Measurements from ENCODE around the gene USP11.
"Not testable (repeated sequence)": the region's sequence is repeated elsewhere in the genome, so short reads cannot be mapped to it uniquely, and the experiment has no call there.

Gene USP11

DNA sequence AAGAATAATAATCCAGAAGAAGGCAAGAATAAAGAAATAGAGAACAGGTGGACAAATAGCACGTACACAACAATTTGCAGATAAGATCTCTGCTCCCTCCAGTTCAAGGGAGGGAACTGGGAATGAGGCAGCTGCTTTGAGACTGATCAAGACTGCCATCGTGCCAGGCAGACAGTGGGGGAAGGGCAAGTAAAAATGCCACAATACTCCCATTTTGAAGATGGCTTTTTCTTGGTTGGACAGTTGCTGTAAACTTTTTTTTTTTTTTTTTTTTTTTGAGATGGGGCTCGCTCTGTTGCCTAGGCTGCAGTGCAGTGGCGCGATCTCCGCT lies 17.2 kb downstream of the USP11 start:
- DNase-seq: no peak

DNA sequence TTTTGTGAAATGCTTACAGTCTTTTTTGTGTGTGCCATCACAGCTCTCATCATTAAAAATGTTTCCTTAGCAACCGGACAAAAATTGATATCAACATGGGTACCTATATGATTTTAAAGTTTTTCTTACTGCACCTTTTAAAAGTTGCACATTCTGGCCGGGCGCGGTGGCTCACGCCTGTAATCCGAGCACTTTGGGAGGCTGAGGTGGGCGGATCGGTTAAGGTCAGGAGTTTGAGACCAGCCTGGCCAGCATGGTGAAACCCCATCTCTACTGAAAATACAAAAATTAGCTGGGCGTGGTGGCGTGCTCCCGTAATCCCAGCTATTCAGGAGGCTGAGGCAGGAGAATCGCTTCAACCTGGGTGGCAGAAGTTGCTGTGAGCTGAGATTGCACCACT lies 24.8 kb downstream of the USP11 start:
- DNase-seq: not testable (repeated sequence)

DNA sequence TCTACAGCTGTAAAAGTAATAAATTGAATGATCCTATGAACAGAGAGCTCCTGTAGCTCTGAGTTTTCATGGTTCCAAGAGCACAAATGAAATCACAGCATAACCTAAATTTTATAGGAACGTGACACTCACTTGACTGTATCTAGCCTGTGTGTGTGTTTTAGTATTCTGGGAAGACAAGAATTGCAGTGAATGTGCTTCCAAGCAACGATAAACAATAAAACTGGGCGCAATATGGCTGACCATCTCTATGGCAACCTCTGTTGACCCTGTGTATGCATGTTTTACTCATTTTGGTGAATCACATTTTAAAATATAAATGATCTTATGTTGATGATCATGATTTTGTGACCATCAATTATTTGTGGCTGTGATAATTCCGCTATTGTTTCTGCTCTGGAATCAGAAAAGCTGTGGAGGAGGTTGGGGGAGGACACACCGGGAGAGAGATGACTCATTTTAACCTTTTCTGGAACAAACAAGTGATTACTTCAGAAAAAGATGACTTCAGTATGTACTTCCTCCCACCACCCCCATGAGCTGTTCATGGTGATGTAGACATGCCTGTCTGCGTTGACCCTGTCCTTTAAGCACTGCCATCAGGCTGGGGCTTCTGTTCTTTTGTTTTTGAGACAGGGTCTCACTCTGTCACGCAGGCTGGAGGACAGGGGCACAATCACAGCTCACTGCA lies 31.8 kb downstream of the USP11 start:
- no peak for DNase-seq

DNA sequence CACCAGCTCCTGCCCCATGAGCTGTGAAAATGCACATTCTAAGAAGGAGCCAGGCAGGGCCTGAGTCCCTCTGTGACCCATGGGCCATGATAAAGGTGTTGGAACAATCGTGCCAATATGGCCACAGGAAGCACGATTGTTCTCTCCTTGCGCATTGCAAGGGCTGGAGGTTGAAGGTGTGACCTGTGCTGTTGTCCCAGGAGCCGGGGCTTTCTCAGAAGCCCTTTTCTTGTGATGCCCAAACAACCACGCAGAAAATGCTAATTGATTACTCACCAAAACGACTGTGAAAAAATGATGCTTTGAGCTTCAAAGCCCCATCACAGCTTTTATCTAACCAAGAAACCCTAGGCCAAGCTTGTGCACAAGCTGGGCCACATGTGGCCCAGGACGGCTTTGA lies 33.8 kb downstream of the USP11 start:
- no peak for DNase-seq

DNA sequence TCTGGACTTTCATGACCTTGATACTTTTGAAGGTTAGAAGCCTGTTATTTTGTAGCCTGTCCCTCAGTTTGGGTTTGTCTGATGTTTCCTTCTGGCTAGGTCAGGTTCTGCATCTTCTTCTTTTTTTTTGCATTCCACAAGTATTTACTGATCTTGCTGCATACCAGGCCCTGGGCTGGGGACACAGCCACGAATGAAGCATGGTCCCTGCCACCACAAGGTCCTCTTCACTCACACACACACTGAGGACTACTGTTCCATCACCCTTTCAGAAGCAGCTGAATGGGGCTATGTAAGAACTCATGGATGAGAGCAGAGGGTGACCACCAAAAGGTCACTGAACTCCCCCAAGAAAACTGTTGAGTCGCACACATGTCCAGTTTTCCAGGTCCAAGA lies 39.2 kb downstream of the USP11 start:
- no peak for DNase-seq

DNA sequence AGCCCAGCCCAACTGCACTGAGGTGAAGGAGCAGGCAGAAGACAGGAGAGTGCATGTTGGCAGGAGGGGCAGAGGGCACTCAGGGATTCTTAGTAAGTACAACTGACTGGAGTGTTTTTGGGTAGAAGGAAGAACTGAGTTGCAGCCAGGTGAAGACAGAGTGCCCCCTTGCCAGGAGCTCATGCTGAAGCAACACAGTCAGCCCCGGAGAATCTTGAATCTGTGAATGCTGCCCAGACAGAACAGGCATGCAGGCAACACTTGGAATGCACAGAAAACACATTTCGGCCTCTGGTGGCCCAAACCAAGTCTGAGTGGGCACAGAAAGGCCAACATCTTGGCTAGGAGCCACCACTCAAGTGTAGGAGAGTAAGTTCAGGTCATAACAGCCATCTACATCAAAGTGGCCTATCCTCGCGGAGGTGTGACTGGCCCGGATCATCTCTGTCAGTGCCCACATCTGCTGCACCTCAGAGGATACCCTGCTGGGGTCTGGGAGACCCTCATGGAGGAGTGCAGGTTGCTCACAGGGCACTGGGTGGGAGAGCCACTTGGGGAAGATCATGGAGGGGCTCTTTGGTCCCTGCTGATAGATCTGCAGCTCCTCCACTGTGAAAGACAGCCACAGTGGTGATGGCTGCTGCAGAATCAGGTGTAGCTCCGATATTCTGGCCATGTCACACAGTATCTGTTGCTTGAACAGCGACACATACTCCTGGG lies 40.4 kb downstream of the USP11 start:
- no peak for DNase-seq

DNA sequence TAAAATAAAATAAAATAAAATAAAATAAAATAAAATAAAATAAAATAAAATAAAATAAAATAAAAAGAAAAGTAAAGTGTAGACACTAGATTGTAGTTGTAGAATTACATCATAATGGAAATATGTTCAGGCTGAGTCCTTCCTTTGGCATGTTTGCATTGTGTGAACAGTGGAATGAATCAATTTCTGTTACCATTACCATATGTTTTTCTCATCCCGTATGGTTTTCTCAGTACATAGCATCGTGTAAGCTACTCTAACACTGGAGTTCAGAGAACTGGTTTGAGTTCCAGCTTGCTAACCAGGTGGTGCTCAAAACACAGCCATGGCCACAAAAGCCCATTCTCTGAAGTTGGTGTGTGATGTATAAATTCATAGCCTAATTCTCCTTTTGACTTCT lies 45.9 kb downstream of the USP11 start:
- DNase-seq: no peak

DNA sequence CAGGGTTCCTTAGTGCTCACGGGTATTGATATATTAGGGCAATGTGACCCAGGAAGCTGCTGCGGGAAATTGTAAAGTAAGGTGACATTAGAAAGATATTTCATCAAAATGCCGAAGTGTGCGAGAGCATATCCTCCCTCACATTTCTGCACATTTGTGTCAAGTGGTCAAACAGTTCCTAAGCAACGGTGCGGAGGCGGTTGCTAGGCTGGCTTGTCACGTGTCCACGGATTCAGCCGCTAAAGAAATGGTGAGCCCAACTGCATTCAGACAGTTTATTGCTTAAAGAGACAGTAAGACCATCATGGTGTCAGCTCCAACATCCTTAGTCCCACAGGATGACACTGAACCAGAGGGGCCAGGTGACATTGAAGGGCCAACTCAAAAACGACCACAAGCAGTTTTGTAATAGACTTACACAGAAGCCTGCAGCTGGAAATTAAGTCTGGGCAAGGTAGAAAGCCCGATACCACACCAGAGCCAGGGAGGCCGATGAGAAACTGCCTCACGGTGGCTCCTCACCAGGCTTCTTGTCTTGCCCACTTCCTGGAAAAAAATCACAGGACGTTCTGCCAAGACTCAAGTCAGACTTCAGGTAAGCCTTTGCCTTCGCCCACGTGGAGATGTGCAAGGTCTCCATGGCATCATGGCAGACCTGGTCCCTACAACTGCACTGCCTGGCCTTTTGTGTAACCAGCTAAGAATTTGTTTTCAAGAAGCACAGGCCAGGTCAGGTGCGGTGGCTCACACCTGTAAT lies 50.4 kb downstream of the USP11 start:
- DNase-seq: no peak

DNA sequence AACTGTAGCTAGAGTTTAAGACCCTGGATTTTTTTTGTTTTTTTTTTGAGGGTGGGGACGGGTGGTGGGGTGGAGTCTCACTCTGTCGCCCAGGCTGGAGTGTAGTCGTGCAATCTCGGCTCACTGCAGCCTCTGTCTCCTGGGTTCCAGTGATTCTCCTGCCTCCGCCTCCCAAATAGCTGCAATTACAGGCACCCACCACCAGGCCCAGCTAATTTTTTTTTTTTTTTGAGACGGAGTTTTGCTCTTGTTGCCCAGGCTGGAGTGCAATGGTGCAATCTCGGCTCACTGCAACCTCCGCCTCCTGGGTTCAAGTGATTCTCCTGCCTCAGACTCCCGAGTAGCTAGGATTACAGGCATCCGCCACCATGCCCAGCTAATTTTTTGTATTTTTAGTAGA lies 51.8 kb downstream of the USP11 start:
- not testable (repeated sequence) for DNase-seq

DNA sequence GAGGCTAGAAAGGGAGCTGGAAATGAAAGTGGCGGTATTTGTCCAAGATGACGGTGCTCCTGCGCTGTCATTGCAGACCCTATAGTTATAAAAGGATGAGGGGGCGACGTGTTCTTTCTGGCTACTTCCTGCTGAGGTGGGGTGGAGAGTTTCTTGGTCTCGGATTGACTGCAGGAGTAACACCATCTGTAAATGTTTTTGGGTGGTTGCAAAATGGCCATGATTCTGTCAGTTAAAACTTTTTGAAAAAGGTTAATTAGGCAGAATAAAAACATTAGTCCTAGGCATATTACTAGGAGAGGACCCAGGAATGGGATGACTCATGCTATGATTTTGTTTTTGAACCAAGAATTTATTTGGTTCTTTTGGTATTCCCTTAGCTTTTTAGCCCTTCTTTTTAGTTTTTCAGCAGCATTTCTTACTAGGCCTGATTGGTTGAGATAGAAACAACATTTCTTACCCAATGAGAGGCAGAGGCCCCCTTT lies 53.1 kb downstream of the USP11 start:
- DNase-seq: no peak

DNA sequence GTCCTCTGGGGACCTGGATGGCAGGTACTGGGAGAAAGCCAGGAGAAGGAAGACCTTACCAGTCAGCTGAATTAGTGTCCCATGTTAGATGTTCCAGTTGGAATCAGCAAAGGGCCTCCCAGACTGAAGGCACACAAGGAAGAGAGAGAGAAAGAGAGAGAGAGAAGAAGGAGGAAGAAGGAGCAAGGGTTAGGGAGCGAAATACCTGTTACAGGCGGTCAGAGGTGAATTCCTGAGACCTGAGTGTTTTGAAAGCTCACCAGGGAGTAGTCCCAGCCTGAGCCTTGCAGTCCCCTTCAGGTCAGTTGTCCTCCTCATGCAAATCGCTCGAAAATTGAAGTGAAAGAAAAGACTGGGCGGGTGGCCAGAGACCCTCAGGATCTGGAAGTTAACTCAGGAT lies 60.3 kb downstream of the USP11 start:
- DNase-seq: no peak

DNA sequence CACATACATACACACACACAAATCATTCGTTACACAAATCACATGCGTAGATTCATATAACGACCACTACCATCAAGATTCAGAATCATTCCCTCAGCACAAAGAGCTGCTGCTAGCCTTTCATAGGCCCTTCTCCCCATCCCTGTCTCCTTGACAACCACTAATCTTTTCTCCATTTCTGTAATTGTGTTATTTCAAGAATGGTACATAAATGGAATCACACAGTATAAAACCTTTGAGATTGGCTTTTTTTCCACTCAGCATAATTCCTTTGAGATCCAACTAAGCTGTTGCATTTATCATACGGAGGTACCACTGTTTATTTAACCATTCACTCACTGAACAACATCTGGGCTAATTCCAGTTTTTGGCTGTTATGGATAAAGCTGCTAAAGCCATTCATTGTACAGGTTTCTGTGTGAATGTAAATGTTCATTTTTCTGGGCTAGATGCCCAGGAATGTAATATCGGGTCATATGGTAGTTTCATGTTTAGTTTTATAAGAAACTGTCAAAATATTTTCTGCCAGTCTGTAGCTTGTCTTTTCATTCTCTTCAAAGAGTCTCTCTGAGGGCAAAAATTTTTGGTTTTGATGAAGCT lies 64.1 kb downstream of the USP11 start:
- no peak for DNase-seq

DNA sequence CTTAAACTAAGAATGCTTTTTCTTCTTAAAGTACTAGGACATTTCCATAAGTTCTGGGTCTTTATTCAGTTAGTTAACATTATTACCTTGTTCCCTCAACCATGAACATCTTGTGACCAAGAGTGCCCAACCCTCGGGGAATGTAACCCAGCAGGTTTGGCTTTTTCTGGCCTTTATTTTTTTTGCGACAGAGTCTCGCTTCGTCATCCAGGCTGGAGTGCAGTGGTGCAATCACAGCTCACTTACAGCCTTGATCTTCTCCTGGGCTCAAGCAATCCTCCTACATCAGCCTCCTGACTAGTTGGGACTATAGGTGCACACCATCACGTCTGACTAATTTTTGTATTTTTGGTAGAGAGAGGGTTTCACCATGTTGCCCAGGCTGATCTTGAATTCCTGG lies 65.1 kb downstream of the USP11 start:
- no peak for DNase-seq

Data from CD4-positive, alpha-beta T cell treated with Interleukin-17A for 4 hours (primary cell).